GM18519 (cell line): ENCODE measurements around the gene ABCB9.

Experiments used
- ATAC-seq: cut with Tn5 transposase; IDR thresholded peaks from one replicate; pipeline ENCODE4 v1.9.1; 2021; ENCODE audit warnings: mild to moderate bottlenecking, moderate library complexity; ENCODE audit not compliant: unreplicated experiment, low FRiP score

The ABCB9 gene

DNA sequence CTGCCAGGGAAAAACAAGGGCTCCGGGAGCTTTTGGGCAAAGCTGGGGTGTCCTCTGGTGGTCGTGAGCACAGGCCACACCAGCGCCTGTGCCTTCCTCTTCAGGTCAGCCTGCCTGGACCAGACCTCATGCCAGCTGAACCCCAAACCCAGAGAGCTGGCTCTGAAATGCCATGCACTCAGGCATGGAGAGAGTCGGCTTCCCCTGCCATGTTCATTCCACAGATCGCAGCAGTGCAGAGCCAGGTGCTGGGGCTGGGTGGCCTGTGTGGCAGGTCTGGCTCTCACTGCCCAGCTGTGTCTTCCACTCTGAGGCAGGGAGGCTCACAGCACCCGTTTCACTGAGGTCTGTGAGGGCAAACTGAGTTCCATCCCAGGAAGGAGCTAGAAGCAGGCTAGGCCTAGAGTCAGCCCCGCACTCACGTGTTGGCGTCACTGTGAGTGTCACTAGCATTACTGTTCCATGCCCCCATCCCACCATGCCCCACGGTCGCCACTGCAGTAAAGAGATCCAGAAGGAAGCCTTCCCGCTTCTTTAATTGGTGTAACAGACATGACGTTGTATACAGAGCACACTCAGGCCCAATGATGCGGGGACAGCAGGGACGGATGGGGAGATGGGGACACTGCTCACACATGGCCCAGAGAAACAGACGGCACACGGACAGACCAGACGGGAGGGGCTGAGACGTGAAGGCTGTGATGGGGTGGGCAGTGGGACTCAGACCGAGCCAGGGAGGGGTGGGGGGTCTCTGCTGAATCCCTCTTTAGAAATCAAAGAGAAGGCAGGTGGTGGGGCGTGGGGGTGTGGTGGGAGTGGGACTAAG lies 16.9 kb upstream of the ABCB9 start:
- ATAC-seq, result no peak

DNA sequence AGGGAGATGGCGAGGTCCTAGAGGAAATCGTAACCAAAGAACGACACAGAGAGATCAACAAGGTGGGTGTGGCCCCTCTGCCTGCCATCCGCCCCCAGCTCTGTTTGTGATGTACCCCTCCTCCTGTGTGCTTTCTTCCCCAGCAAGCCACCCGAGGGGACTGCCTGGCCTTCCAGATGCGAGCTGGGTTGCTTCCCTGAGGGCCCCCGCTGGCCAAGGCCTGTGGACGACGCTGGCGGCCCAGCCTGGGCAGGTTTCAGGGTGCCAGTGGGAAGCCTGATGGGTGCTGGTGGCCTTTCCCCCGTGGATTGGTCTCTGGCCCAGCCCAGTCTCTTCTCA lies 16.2 kb upstream of the ABCB9 start:
- ATAC-seq, result no peak

DNA sequence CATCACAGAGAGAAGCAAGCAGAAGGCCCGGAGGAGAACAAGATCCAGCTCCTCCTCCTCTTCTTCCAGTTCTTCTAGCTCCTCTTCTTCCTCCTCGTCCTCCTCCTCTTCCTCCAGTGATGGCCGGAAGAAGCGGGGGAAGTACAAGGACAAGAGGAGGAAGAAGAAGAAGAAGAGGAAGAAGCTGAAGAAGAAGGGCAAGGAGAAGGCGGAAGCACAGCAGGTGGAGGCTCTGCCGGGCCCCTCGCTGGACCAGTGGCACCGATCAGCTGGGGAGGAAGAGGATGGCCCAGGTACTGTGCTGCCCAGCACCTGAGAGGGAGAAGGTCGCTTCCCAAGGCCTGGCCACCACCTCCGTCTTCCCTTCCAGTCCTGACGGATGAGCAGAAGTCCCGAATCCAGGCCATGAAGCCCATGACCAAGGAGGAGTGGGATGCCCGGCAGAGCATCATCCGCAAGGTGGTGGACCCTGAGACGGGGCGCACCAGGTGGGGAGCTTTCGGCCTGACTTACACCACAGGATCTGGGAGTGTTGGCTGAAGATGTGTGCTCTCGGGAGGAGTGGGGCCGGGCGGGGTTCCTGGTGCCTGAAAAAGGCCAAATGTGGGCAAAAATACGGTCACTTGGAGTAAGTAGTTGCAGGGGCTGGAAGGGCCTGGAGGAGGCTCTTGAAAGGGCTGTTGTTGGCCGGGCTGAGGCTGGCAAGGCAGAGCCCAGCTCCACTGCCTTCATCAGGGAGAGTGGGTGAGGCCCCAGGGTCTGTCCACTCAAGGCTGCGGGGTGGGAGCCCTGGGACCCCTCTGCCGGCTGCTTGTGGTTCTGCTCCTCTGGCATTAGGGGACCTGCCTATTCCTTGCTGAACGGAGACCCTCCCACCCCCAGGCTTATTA lies 15.6 kb upstream of the ABCB9 start:
- ATAC-seq, result no peak

DNA sequence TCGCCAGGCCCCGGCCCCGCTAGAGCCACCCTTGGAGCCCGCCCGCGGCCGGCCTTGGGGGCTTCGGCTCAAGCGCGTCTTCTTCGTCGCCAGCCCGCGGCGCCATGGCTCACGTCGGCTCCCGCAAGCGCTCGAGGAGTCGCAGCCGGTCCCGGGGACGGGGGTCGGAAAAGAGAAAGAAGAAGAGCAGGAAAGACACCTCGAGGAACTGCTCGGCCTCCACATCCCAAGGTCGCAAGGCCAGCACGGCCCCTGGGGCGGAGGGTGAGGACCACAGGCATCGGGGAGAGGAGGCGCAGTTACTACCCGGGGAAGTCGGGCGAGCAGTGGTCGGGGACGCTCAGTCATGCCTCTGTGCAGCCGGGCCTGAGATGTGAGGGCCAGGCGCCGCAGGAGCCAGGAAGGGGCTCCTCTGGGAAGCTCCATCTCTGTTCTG lies 14.8 kb upstream of the ABCB9 start:
- ATAC-seq, result no peak

DNA sequence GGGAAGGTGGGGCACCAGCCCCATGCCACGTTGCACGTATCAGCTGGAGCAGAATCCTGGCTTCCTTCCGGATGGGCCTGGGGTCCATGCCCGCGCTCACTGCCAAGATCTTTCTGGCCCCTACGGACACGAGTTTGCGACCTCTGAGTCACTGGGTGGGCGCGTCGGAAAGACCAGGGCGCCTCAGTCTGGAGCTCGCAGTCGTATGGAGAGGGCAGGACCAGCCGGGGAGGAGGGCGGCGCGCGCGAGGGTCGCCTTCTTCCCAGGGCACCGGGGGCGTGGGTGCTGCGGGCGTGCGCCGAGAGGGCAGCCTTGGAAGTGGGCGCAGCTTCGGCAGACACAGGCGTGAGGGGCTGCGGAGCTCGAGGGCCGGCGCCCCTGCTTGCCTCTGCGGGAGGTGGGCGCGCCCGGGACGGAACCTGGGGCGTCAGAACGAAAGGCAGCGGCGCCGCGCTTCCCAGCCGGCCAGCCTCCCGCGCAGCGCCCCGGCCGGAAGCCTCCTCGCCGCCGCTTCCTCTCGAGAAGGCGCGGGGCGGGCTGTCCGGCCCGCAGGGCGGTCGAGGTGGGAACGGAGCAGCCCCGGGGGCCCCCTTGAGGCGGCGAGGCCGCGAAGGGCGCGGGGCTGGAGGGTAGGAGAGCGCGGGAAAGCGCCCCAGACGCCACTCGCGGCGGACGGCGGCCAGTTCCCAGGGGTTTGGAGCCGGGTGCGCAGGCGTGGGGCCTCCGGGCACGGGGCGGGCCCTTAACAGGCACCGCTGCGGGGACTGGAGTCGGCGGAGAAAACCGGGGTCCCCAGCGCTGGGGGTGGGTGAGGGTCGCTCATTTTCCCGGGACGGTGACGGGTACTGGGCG lies 14.1 kb upstream of the ABCB9 start, which contains the start of gene ARL6IP4:
Gene ARL6IP4 (plus strand): TSS at position 499 of the 853 bp plus-strand sequence. CDS start 459 bp downstream, outside the sequence.
- peak; percentile 35 for ATAC-seq

DNA sequence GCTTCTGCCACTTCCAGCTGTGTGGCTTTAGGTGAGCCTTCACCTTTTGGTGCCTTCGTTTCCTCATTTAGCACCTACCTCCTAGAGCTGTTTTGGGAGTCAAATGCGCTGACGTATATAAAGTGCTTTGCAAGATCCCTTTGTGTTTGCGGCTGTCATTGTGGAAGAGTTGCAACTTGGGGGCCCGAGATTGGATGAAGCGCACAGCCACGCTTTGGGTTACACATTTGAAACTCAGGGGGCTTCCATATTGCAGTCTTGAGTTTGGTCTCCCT lies 13.6 kb upstream of the ABCB9 start:
- no peak for ATAC-seq

DNA sequence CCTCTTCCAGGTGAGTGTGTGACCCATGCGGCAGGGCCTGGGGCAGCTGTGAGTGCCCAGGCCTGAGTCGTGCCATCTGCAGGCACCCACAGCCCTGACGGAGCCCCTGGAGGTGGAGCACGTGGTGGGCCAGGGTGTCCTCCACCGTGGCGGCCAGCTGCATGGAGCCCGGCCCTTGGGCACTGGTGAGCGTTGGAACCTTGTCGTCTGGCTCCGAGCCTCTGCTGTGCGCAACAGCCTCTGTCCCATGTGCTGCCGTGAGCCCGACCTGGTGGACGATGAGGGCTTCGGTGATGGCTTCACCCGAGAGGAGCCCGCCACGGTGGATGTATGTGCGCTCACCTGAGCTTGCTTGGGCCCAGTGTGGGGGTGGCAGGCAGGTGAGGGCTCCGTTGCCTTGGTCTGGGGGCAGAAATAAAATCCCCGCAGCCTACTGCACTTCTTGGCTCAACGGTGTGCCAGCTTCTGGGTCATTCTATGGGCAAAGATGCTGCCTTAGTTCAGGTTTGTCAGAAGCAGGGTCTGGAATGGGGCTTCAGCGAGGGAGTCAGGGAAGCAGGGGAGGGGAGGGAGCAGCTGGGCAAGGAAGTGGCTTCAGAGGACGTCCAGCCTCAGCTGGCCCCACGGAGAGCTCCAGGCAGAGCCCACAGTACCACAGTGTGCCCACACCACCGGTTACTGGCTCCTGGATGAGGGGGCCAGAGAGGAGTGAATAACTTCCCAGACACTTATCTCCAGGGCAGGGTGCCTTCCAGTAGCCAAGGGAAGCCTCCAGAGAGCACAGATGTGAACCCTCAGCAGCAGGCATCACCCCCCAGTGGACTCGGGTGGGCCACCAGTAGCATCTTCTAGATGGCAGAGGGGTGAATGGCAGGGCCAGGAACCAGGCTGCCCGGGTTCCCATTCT lies 13.0 kb upstream of the ABCB9 start:
- ATAC-seq, result no peak

DNA sequence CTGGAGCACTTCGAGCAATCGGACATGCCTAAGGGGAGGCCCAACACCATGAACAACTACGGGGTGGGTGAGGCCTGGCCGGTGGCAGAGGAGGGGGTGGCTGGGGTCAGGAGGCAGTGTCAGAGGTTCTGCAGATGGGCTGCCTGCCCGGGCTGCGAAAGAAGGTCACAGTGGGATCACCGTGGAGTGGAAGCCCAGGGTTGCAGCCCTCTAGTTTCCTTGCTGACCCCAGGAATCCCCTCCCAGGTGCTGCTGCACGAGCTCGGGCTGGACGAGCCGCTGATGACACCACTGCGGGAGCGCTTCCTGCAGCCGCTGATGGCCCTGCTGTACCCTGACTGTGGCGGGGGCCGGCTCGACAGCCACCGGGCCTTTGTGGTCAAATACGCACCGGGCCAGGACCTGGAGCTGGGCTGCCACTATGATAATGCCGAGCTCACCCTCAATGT lies 12.3 kb upstream of the ABCB9 start:
- ATAC-seq, result no peak

DNA sequence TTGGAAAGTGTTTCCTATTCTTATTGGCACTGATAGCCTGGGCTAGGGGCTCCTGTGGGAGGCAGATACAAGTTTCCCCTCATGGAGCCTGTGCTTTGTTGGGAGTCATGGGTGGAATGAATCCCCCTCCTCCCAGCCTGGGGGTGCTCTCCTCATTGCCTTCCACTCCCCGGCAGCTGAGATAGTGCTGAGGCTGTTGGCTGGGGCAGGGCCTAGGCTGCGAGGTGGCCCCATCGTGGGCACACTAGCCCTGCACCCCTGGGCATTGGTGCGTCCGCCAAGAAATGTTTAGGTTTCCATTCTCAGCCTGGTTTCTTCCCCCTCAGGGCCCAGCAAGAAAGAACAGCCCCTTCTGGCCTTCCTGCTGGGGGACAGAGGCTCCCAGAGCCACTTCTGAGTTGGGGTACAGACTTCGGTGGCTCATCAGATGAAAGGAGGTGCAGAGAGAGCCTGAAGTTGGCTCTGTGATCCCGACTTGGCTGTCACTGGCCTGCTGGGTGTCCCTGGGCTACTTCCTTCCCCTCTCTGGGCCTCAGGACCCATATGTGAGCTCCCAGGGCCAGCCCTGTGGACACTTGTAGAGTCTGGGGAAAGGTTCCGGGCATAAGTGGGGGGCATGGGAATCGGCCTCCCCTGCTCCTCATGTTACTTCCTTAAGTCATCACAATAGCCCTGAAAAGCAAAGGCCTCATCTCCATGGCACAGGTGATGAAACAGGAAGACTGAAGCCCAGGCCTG lies 11.6 kb upstream of the ABCB9 start:
- ATAC-seq, result no peak

DNA sequence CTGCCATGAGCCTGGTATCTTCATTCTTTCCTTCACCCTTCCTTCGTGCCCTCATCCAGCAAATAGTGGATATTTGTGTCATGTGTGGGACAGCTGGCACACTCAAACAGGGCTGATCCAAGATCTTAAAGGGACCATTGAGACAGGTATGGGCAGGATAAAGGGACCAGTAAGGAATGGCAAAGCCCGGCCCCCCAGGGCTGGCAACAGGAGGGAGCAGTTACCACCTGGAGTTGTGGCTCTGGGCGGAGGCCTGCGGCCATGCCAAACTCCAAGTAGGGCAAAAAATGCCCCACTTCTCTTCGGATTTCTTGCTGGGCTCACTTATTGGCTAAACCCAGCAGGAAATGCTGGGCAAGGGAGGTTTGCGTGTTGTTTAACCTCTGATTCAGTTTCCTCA lies 10.9 kb upstream of the ABCB9 start:
- no peak for ATAC-seq

DNA sequence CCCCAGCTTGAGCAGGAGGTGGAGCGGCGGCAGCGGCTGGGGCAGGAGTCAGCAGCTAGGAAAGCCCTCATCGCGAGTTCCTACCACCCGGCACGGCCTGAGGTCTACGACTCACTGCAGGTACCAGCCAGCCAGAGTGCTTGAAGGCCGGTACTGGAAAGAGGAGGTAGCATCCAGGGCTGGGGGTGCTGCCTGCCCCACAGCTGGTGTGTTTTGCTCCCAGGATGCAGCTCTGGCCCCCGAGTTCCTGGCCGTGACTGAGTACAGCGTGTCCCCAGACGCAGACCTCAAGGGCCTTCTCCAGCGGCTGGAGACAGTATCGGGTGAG lies 10.3 kb upstream of the ABCB9 start:
- ATAC-seq, result no peak

DNA sequence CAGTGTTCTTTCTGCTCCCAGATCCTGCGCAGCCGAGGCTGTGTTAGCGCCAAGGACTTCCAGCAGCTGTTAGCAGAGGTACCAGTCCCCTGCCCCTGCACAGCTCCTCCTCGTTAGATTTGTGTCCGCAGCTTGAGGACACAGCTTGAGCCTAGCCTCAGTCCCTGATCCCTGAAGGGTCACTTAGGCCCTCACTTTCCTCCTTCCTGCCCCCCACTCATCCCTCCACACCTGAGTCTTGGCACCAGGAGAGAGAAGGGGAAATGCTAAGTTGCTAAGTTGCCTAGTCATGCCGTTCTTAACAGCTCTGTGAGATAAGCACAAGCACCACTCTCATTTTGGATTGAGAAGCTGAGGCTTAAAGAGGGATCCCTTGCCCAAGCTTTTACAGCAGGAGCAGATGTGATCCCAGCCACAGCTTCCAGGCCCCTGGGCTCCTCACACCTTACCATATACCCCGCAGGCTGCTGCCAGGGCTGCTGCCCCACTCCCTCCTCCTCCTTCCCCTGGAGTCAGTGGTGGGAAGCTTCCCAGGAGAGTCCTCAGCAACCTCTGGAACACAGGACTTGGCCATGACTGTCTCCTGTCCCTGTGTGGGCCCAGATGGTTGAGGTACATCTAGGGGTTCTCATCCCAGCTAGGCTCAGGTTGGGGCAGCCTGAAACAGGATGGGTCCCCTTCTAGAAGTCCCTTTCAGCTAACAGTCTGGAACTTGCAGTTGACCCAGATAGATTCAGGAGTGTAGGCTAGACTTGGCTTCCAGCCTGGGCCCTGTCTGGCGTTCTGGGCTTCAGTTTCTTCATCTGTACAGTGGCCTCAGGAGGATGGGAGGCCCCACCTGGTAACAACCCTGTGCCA lies 9.8 kb upstream of the ABCB9 start:
- ATAC-seq, result no peak

DNA sequence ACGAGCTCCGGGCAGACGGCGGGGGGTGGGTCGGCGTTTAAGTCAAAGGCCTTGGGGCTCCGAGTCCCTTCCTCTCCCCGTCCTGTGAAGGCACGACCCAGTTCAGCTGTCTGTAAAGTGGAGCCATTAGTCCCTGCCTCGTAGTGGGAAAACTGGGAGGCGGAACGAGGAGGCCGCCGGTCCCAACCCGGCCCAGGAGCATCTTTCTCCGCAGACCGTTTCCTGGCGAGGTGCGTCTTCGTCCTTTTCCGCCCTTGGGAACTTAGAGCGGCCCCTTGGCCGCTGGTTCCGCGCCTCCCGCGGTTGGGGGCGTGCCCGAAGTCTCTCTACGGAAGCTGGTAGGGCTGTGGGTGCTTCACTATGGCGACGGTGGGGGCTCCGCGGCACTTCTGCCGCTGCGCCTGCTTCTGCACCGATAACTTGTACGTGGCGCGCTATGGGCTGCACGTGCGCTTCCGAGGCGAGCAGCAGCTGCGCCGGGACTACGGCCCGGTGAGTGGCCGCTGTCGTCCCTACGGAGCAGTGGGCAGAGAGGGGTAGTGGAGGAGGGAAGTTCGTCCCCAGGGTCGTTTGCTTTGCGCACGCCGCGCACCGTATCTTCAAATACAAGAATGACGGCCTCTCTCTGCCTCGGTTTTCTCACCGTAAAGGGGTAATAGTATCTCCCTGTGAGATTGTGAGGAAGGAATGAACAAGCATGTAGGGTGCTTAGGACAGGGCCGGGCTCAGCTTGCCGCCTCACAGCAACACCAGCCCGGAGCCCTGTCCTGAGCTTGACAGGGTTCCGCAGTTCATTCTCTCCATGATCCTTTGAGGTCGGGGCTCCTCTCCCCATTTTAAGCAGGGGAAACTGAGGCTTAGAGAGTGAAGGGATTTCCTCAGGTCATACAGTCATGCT lies 8.9 kb upstream of the ABCB9 start, which contains the start of gene OGFOD2:
Gene OGFOD2 (plus strand): TSS at position 353 of the 898 bp plus-strand sequence. CDS start 8 bp downstream, at position 361.
- peak; percentile 58 for ATAC-seq

DNA sequence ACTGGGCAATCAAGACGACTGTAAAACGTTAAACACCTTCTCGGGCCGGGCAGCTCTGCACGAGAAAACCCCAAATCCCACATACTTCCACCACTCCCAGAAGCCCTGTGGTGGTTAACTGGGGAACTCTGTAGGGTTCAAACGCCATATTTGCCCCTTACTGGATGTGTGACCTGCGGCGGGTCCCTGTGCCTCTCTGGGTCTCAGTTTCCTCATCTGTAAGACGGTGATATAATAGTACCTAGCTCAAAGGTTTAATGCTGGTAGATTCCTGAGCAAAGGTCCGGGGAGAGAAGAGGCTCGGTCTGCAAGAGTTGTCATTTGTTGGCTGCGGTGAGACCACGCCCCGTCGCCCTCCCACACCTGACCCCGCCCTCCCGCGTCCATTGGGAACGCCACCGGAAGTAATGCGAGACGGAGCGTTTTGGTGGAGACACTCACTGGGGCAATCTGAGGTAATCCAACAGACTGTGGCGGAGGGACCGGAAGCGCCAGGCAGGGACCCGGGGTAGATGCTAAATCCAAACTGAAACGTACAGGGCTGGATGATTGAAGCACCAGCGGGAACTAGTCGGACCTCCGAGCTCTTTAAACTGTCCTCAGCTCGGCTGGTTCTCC lies 8.1 kb upstream of the ABCB9 start:
- ATAC-seq, result peak; percentile 47

DNA sequence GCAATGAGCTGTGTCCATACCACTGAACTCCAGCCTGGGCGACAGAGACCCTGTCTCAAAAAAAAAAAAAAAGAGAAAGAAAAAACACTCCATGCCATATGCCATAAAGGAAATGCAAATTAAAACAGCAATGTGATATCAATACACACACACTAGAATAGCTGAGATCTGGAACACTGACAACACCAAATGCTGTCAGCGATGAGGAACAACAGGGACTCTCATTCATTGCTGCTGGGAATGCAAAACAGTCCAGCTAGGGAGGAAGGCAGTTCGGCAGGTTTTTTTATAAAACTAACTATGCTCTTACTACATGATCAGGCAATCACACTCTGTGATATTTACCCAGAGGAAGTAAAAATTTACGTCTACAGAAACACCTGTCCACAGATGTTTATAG lies 3.4 kb upstream of the ABCB9 start:
- ATAC-seq, result no peak

DNA sequence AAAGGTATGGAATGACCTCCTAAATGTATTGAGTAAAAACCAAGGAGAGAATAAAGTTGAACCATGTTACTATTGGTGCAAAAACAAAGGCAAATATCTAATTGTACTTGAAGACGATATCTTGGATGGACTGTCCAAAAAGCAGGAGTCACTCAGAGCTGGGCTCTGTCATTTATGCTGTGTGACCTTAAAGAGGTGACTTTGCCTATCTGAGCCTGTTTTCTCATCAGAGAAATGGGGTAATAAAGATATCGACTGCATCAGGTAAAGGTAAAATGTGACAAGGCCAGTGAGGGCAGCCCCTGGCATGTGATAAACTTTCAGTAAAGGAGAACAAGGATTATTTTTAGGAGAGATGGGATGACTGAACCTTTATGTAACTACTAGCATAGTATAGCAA lies 1.8 kb upstream of the ABCB9 start:
- no peak for ATAC-seq
